OCI-LY7 (cell line): ENCODE measurements around the gene KPNA1.

ENCODE experiments used
- CTCF ChIP-seq: fragments of 200-600 bp; sonication (generic); conservative IDR thresholded peaks from 2 replicates; pipeline ENCODE4 v1.5.1; 2014; ENCODE audit warnings: mild to moderate bottlenecking, antibody characterized with exemption, low read length, moderate library complexity, mixed read lengths
- EZH2phosphoT487 ChIP-seq: fragments of 200-600 bp; sonication (generic); IDR thresholded peaks from 2 replicates; pipeline ENCODE4 v1.6.1; 2018; ENCODE audit warnings: low read depth, borderline replicate concordance, mild to moderate bottlenecking, mixed run types, antibody characterized with exemption, low read length, moderate library complexity, mixed read lengths

GRCh38 chr3:122451371-122451770 is 63.4 kb downstream of the KPNA1 start:
- TF ChIP-seq CTCF (no peak), EZH2phosphoT487 (no peak)
